ENCODE results near the gene MAML2. TPM values are rescaled to one million over a fixed set of nuclear protein-coding genes. Genes with fewer than 3 reads are reported as not detected.
"Not testable (repeated sequence)": the region's sequence is repeated elsewhere in the genome, so short reads cannot be mapped to it uniquely, and the experiment has no call there.

MAML2 gene
- total RNA-seq, 1 donor from 2014 or later, result 15.6 TPM

DNA sequence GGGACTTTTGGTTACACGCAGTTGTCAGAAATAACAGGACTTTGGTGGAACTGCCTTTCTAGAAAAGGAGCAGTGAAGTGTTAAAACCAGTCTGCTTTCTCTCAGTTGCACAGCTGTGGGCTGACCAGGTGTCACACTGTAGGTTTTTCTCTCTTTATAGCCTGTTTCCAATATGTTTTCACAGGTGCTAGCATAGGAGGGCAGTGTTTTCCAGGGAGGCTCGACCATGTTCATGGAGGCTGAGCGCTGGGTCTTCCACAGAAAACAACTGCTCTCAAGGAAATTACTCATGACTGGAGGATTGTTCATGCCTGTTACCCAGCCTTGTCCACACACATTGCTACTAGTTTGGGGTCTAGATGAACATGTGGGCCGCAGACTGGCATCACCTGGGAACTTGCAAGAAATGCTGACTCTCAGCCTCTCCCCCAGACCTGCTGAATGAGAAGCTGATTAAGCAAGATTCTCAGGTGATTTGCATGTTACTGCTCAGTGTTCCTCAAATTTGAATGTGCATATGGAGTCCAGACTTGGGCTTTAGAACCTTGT is 157.7 kb downstream of the MAML2 start:
- DNase-seq, result no peak

DNA sequence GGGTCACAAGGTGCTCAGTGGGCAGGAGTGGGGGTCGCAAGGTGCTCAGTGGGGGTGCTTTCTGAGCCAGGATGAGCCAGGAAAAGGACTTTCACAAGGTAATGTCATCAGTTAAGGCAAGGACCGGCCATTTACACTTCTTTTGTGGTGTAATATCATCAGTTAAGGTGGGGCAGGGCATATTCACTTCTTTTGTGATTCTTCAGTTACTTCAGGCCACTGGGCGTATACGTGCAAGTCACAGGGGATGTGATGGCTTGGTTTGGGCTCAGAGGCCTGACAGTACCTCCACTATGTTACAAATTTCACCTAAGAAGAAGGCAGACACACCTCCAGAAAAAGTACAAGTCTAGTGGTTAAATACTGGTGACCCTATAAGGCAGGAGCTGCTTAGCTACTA is 162.1 kb downstream of the MAML2 start:
- not testable (repeated sequence) for DNase-seq

DNA sequence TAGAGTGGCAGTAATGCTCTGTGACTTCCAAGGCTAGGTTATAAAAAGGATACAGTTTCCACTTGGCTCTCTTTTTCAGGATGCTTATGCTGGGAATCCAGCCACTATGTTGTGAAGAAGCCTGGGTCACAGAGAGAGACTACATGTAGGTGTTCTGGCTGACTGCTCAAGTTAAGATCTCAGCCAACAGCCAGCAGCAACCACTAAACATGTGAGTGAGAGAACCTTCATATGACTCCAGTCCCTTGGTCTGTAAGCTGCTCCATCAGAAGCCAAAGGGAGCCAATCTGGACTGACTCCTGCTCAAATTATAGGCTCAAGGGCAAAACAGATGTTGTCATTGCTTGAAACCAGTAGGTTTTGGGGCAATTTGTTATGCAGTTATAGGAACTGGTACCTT is 162.7 kb downstream of the MAML2 start:
- DNase-seq, result no peak

DNA sequence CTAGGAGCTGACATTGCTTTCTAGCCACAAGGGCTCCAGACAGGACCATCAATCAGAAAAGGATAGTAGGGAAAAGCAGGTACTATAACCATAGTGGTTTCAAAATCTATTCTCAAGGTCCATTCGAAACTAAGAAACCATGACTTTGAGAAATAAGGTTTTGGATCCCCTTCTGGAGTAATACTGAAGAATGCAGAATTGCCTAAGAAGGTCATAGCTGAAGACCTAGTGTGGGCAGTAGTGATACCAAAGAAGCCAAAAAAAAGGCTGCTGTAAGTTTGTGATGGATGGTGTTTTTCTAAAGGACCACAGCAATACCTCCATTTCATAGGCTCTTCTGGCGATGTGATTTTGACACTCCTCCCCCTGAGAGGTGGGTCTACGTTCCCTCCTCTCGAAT is 163.1 kb downstream of the MAML2 start:
- DNase-seq, result no peak

DNA sequence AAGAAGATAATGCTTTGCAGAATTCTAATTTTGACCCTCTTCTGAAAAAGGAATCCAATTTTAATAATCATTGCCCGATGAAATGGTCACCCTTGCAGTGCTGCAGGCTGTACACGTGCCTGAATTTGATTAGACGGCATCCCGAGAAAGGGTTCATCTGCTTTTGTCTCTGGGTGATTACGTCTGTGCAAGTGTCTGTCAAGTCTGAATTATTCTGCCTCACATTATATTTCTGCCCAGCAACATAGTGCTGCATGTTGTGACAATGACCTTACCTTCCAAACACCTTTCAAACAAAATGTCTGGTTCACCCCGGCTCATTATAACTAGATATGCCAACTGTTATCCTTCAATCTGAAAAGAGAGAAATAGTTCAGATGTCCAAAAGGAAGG is 164.1 kb downstream of the MAML2 start:
- no peak for DNase-seq

DNA sequence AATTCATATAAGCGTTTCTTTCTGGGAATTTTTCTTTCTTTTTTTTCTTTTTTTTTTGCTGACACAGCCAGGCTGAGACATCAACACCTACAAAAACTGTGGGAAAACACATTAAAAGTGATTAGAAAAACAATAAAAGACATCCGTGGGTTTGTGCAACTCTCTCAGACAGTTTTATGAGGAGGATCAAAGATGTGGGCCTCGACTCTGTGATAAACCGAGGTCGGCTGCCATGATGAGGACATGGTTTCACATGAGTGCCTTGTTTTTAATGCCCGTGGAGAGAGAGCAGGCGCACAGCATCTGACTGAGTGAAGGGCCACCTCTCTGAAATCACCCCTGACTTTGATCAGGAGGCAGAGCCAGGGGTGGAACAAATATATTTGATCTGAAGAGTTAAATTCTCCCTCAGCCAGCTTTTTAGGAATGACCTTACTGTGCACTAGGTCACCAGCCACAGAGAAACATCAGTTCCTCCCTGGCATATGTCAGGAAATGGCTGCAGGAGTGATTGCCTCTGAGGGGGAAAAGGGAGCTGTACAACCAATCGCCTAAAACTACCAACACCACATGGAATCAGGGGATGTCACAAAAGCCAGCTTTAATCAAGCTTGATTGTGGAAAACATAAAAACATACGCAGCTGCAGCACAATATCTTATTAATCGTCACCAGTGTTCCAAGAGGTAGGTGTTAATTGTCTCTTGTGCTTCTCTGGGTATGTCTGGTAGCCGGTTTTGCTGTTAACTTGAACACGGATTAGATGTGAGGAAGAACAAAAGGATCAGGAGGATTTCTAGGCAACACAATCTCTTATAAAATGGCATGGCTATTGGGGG is 164.7 kb downstream of the MAML2 start:
- no peak for DNase-seq

DNA sequence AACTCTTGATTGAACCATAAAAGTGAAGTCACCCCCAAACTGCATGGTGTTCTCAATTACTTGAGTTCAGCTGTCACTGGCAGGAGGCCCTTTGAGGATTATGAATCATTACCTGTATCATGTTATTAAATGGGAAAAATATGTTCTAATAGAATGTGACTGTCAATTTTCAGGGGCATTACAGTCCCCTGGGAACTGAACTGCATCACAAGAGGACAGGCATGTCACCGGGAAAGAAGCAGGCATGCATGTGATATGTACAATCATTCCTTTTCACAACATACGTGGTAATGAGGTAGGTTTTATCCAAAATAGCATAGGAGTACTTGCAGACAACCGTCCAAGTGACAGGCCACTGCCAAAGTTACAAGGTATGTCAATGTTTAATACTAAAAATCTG is 165.8 kb downstream of the MAML2 start:
- no peak for DNase-seq

DNA sequence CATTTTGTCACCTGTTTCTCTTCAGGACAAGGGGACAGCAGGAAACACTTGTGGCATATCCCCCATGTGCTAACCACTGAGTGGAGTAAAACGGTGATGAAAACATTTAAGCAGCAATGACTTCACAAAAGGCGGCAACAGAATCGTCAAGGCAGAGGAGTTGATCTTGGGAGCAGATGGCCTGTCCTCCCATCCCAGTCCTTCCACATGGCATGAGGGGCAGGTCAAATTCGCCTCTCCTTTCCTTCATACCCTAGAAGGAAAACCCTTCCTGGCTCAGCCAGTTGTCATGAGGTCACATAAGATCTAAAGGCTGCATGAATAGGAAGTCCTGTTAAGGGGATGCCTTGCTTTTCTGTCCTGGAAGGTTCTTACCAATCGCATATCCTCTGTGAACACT is 169.1 kb downstream of the MAML2 start:
- no peak for DNase-seq

DNA sequence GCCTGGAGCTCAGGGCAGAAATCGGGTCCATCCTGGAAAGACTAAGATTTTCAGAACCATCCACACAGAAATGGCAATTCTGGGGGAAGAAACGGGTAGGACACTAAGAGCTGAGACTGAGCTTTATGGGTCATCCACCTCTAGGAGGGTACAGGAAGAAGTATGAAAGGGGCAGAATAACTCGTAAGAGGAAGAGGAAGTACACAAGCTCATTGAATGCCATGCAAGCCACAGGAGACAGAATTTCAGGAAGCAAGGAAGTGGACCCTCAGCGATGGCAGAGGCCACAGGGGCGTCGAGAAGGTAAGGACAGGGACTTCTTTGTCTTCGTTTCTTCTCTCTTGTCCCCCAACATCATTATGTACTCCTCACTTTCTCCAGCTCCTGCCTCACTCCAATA is 169.6 kb downstream of the MAML2 start:
- no peak for DNase-seq

DNA sequence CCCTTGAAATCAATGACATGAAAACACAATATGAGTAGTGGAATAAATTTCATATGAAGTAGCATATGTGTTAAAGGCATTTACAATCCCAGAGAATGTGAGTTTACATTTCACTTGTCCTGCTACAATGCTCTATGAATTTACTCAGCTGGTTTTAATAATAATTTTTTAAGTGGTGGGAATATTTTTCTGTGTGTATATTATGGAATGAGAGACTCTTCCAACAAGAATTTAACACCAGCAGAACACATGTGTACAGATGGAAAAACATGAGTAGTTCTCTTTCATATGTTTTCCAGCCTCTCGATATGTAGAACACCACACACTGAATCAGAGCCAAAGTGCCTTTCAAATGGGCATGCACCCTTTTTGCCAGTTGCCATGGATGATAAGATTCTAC is 170.4 kb downstream of the MAML2 start:
- DNase-seq, result peak; percentile 90

DNA sequence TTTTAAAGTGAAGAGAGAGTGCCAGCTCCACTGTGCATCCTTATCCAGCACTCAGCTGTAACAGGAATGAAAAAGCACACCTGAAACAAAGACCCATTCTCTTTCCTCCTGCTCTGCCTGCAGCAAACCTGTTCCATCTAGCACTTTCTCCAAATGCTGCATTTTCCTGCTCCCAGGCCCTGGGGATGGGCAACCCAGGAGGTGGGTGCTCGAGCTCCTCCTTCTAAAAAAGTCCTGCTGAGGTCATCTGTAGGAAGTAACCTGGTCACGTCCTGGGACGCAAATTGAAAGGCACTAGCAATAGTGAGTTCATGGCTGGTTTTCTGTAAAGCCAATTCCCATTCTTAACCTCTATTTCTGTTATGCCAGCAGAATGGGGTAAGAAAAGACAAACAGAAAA is 173.7 kb downstream of the MAML2 start:
- no peak for DNase-seq

DNA sequence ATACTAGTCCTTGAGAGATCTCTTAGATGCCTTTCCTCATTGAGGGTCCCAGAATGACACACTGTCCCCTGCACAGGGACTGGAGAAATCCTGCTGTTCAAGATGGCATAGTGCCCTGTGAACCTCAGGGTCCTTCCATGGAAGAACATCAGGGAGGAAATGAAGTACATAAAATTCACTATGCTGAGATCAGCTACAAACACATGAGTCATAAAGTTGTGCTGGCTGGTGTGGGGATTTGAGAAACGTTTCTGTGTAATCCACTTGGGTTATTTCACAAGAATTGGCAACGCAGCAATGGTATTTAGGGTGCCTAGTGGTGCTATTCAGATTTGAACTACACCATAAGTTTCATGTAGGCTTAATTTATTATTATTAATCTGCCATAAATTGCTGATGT is 174.4 kb downstream of the MAML2 start:
- peak; percentile 57 for DNase-seq

DNA sequence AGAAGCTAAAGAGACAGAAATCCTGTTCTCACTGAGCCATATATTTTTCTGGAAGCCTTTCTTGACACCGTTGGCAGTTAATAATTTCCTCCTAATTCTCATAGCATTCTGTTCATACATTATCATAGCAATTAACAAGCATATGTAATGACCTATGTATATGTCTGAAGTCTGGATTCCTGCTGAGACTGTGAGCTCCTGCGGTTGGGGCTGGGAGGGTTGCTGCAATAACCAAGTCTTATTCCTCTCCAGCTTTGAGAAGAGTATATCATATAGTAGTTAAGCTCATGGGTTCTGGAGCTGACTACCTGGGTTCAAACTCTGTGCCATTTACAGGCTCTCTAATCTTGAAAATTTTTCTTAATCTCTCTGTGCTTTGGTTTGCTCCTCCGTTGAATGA is 175.2 kb downstream of the MAML2 start:
- DNase-seq, result no peak

DNA sequence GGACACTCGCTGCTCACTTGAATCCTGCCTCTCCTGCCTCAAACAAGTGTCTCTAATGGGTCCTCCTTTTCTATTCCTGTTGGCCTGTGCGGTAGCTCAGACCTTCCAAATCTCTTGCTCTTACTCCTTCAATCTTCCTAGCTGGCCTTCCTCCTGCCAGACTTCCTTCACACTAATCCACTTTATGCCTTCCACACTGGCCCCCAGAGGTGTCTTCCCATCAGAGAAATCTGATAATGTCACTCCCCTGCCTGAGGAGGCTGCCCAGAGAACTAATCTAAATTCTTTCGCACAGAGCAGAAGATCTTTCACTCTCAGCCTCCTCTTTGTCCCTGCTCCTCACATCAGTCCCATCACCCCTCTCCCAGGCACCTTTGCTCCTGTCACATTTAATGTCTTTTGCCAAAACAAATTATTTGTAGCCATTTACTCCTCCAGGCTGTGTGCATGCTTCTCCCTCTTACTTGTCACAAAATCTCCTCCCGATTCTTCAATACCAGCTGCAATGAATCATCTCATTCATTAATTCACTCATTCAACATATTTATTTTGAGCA is 175.7 kb downstream of the MAML2 start:
- no peak for DNase-seq

DNA sequence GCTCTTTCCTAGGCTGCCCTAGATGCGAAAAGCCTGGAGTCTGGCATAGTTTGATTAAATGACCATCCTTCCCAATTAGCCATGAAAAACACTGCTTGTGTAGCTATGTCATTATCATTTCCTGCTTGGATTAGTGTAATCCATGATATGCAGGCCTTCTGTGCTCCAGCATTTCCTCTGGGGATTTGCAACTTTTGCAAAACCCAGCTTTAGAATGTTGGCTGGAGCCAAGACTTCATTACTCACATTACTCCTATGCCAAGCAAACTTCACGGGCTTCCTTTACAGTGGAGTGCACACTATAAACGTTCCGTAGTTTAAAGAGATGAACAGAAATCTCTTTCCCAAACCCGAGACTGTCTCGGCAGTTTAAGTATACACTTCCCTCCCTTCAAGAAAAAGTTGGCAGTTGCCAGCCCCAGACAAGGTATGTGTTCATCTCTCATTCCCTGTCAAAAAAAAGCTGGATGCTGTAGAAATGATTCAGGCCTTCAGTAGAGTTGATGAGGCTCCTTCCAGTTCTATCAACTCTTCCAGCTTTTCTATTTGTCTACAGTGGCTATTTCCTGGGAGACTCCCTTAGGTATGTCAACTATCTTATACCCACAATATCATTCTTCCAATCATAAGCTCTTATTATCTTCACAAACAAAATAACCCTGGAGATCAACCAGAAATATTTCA is 180.0 kb downstream of the MAML2 start:
- peak; percentile 94 for DNase-seq

DNA sequence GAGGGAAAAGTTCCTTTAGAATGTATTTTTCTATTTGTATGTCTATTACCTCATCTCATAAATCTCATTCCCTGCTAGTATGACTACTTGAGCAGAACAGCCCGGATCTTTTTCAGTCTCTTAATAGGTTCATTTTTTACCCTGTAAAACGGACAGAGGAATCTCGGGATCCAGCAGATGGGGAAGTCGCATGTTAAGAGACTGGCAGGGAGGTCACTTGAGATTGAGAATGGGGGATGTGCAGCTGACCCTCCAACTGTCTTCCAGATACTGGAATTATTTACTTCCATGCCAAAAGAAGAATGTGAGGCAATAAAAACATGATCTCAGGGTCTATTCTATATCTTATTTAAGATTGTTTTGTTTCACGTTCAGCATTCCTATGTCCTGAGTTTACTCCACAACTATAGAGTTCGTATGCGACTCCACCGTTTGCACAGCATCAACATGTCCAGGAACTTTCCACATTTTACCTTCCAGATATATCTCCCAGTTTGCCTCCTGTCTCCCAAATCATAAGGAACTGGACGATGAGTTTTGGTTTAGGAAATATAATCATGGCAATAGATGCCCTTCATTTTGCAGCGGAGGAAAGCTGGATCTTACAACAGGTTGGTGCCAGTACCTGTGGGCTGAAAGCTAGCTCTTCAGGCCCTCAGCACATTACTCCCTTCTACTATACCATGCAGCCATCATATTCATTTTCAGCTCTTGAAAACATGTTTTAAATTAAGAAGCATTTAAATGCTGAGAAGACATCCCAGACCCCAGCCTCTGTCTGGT is 181.5 kb downstream of the MAML2 start:
- peak; percentile 84 for DNase-seq

DNA sequence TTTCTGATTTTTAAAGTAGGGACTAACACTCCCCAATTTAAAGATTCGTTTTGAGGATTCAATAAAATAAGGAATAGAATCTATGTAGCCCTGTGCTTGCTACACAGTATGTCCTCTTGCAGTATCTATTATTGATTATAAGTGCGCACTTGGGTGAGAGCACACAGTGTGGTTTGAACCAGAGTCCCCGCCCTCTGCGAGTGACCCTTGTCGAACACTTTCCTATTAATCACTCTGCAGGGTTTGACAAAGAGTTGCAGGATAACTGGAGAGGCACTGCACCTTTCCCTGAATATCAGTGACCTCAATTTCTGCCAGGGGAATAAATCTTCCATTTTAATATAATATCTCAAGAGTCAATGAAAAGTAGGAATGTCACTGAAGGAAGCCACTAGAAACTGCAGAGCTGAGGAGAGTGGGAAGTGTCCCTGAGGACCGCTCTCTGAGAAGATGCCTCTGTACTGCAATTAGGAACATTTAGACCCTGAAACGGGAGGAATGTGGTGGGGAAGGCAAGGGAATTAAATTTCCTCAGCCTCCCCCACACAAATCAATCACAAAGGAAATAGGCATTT is 182.2 kb downstream of the MAML2 start:
- DNase-seq, result peak; percentile 84

DNA sequence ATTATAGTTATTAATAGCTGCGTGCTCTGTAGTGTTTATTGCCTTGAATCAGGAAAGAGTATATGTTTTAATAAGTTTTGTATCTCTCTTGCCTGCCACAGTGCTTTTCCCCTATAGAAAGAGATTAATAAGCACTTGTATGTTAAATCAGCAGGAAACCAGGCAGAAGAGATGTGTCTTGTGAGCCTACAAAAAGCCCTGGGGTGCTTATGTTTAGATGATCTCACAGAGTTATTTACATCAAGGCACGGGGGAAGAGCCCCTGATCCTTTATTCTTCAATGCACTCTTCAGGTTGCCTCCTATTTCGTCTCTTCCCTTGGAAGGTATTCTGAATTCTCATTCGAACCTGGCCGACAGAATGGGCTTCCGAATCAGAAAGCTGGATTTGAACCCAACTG is 183.0 kb downstream of the MAML2 start:
- DNase-seq, result no peak

DNA sequence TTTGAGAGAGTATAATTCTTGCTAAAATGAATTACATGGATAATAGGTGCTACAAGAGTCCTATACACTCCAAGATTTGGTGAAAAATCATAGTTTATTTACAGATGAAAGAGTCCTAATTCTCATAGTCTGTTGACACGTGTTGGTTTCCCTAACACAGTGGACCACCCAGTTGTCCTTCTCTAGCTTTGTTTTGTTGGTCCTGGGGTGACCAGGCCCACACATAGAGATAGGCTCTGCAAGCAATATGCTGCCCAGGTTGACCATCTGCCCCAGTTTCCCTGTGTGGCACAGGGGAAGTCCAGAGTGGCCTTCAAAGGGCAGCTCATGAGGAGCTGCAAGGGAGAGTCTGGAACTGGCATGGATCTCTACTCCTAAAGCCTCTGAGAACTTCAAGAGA is 184.9 kb downstream of the MAML2 start:
- DNase-seq, result no peak

DNA sequence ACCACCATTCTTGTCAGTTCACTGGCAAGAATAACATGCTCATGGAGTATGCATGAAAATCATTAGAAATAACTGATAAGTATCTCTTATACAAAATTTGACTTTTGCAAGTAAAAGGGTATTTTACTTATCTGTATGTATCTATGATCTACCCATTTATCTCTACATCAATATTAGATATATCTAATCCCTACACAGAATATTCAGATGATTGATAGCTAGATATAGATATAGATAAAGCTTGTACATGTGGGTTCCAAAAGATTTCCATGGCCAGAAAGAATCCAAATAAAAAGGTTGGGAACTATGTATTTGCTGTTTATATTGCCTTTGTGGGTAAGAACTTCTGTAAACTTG is 185.5 kb downstream of the MAML2 start:
- no peak for DNase-seq

DNA sequence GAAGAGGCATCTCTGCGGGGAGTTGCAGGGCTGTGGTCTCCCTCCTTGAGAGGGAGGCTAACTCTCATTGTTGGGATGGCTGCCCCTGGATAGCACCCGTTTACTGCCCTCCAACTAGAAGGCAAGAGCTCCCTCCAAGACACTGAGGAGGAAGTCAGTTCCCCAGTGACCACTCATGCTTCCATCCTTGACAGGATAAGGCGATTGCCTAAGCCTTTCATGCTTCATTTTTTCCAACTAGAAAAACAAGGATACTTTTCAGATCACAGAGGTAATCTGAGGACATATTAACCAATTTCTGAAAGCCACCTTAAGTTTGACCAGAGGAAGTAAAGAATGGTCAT is 186.6 kb downstream of the MAML2 start:
- DNase-seq, result no peak

DNA sequence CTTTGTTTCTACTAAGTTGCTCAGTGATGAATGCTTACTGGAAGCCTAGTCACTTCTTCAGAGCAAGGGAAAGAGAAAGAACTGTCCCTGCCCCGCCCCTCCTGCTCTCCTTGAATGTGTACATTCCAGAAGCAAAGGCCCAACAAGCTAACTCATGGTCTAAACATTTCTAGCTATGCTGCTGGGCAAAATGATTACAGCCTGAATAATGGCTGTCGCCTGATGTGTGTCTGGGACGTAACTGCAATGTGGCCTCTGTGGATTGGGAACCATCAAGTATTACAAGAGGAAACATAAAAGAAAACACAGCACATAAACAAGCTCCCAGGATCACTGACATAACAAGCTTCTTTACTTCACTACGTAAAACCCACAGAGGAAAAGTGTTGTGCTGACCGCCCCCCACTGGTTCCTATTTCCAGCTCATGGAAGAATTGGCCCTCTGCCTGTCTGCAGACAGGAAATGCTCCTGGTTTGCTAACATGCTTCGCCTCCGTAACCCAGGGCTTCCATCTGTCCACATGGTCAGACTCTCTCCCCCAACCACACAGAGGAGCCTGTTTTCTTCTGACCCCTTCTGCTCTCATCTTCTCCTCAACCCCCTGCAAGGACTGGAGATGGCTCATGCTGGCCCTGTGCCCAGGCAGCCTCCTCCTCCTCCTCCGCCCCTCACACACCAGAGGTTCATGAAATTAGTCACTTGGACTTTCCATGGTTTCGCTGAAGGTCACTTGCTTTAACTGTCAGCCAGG is 187.2 kb downstream of the MAML2 start:
- DNase-seq, result peak; percentile 79
